Superior temporal gyrus (tissue), 1 donor: ENCODE results near the gene BLACAT1.

Experiments
- DNase-seq: peaks from one replicate; pipeline ENCODE4 v3.0.0-alpha.2; 2016; ENCODE audit errors: extremely low spot score

BLACAT1 gene

GRCh38 chr1:205456868-205457745 is 1.3 kb upstream of the BLACAT1 start:
- peak; percentile 3 for DNase-seq

GRCh38 chr1:205456383-205456867 is 580 bp upstream of the BLACAT1 start:
- DNase-seq = no peak

- DNase-seq = no peak
These were observed 926 bp downstream of the BLACAT1 start for GRCh38 chr1:205454903-205455335.

DNA sequence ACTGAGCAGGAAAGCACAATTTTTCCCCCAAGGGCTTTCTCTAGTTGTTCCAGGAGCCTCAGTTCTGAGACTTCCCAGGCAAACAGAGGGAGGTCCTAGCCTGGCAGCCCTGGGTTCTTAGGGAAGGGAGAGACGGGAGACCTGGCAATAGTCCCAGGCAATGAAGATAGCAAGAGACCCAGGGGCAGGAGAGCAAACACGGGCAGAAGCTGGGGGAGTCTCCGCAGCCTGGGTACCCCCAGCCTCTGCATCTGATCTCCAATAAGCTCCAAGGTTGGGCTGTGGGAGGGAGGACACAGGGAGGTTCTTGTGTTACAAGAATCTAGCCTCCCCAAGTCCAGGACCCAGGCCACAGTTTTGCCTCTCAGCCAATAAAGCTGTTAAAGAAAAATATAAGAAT is 2.4 kb downstream of the BLACAT1 start:
- DNase-seq = no peak

DNA sequence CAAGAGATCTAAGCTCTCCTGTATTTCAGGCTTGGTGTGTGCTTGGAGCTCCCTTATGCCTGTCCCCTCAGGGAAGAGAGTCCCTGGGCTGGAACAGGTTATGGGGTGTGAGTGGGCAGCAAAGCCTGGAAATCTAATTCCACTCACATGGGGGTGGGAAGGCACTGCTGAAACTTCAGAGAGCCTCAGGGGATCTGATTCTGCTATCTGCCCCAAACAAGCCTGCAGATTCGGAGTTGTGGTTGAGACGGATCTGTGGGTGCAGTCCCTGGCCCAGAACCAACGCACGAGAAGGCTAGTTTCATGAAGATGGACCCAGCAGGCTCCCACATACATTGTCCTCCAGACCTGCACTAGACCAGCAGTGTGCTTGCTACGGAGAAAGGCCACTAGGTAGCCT is 2.9 kb downstream of the BLACAT1 start:
- no peak for DNase-seq

GRCh38 chr1:205452364-205452763 is 3.5 kb downstream of the BLACAT1 start:
- no peak for DNase-seq

- DNase-seq = no peak
These were observed 4.1 kb downstream of the BLACAT1 start for GRCh38 chr1:205451759-205452164.

- no peak for DNase-seq
These were observed 4.6 kb downstream of the BLACAT1 start for GRCh38 chr1:205451202-205451601.

DNA sequence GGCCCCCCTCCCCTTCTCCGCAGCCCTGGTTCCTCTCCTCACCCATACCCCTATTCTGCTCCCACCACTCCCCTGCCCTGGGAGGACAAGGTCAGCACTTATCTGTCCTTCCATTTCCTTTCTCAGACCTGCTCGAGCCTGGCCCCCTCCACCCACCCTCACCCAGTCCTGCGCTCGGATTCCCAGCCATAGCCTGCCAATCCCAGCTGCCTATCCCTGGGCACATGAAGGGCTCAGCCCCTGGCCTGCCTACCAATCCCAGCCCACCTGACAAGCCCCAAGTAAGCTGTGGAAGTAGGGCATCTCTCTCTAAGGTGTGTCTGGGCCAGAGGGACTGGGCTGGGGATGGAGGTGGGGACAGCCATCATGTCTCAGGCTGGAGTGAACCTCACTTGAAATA is 5.4 kb downstream of the BLACAT1 start:
- DNase-seq = no peak

GRCh38 chr1:205449750-205450443 is 5.9 kb downstream of the BLACAT1 start:
- no peak for DNase-seq

- no peak for DNase-seq
These were observed 6.5 kb downstream of the BLACAT1 start for GRCh38 chr1:205449254-205449749.

GRCh38 chr1:205448540-205449253 is 7.1 kb downstream of the BLACAT1 start:
- DNase-seq = no peak

- DNase-seq = no peak
These were observed 8.1 kb downstream of the BLACAT1 start for GRCh38 chr1:205447457-205448341.

- no peak for DNase-seq
These were observed 9.0 kb downstream of the BLACAT1 start for GRCh38 chr1:205446828-205447227.

- DNase-seq = no peak
These were observed 10.3 kb downstream of the BLACAT1 start for GRCh38 chr1:205445646-205445935.

DNA sequence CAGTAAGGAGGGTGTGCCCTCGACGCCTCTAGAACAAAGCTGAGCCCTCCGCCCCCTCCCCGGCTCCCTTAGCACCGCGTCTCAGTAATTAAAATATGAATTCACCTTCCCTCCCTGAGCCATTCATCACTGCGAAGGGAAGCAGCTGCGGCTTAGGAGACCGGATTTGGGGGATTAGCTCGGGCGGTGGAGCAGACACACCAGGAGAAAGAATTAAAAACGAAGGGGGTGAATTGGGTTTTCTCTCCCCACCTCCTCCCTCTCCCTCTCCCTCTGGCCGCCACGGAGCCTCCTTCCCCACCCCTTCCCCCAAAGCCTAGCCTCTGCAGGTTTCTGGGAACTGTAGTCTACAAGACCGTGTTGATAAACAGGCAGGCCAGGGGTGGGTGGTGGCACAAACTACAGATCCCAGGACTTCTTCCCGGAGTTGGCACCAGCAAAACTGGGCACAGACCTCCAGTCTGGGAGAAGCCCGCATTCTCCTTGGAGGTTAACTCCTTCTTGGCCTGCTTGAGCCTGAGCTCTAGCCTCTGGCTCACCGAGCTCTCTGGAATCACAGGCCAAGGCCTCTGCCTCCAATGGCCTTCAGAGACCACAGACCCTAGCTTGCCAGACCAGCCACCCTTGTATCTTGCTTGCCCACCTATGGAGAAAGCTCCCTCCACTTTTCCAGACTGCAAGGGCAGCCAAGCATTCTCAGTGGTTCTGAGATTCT is 10.8 kb downstream of the BLACAT1 start:
- peak; percentile 72 for DNase-seq

DNA sequence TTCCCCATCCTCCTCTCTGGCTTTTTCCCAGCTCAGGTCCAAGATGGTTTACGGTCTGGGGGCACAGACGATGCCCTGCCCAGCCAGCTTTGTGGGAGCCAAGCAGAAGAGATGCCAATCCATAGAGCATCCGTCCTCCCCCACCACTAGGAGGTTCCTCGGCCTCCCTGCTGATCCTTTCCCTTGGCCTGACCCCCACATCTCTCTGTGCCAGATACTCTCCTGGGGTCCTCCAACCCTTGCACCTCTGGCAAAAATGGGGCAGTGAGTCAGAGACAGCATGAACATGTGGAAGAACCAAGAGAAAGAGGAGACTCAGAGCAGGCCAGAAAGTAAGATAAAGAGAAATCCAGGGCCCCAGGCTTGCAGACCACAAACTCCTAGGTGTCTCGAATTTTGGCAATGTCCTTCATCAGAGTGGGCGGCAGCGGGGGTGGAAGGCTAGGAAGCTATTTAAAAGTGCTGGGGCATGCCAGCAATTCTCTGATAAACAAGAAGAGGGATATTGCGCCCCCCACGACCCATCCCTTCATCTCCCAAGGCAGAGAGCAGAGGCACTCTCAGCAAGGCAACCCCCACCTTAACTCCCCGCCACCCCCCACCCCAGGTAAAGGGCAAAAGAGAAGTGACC is 11.4 kb downstream of the BLACAT1 start:
- DNase-seq = no peak

GRCh38 chr1:205443585-205444299 is 12.1 kb downstream of the BLACAT1 start:
- no peak for DNase-seq

- peak; percentile 8 for DNase-seq
These were observed 13.7 kb downstream of the BLACAT1 start for GRCh38 chr1:205442051-205442725.
